ENCODE data around the gene DLG3.

The DLG3 gene

GRCh38 chrX:70446380-70447350 is 2.0 kb downstream of the DLG3 start:
- ChIA-PET CTCF (interaction anchor here (1.2 to 1.4 kb wide), 2 partner anchors 11 to 13 kb away, joined by 3 to 4 read pairs; no protein-coding TSS in a partner anchor), POLR2A (no interaction called here)
- no peak for DNase-seq (ENCODE audit: extremely low spot score)
- TF ChIP-seq CTCF (IDR thresholded peaks at IDR 0.05; ENCODE audit: control extremely low read depth, extremely low read depth, low read depth, missing control alignments): no peak

- no peak for DNase-seq (ENCODE audit: extremely low spot score)
- ChIA-PET CTCF (no interaction called here), POLR2A (no interaction called here)
- TF ChIP-seq CTCF (IDR thresholded peaks at IDR 0.05; ENCODE audit: control extremely low read depth, extremely low read depth, low read depth, missing control alignments): no peak
Measured at GRCh38 chrX:70449457-70449966, 4.9 kb downstream of the DLG3 start.

DNA sequence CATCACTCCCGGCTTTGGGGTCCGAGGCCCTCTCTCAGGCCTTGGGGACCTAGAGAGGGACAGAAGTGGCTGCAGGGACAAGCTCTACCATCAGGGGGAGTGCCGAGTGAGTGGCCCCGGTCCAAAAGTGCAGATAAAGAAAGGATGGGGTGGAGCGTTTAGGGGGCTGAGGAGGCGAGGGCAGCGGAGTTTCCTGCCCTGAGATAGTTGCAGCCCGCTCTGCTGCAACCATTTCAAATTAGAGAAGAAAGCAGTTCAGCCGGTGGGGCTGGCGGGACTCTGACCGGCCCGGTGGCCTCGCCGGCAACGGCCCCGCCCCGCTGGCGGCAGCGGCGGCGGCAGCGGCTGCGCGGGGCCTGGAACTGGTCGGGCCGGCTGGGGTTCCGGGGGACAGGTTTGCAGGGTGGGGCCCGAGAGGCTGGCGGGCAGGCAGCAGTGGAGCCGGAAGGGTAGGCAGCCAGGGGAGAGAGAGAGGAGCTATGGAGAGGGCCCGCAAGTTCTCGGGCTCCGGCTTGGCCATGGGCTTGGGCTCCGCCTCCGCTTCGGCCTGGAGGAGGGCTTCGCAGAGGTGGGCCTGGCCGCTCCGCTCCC is 7.6 kb downstream of the DLG3 start:
- peak; percentile 67 for DNase-seq (ENCODE audit: extremely low spot score)
- TF ChIP-seq CTCF (IDR thresholded peaks at IDR 0.05; ENCODE audit: control extremely low read depth, extremely low read depth, low read depth, missing control alignments): peak; percentile 56
- ChIA-PET CTCF (interaction anchor here (0.8 to 2.9 kb wide), 11 partner anchors 9 to 264 kb away, joined by 3 to 14 read pairs (median 4); no protein-coding TSS in a partner anchor), POLR2A (no interaction called here)

DNA sequence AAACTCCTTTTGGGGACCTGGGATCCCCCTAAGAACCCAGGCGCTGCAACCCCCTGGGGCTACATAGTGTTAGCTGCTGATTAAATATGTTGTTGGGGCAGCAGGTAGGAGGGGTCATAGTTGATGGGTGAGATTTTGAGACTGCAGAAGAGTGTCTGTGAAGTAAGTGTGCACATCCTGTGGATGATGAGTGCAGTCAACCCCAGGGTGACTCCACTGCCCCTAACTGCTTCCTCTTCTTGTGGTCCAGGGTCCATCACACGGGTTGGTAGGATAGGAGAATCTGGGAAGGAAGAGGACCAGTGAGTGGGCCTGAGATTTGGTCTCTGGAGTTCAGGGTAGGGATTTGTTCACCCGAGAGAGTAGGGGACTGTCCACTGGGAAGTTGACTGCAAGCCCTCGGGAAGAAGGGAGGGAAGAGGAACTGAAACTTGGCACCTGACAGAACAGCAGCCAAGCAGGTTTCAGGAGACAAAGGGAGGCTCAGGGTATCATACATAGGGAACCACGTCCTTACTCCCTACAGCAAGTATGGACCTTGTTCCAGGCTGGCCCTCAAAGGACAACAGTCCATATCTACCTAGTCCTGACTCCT is 8.5 kb downstream of the DLG3 start:
- DNase-seq (ENCODE audit: extremely low spot score): no peak
- ChIA-PET CTCF (interaction anchor here (1.0 to 2.9 kb wide), 7 partner anchors 9 to 101 kb away, joined by 3 to 14 read pairs (median 9); partner anchors contain the start of gene DLG3), POLR2A (no interaction called here)
- TF ChIP-seq CTCF (IDR thresholded peaks at IDR 0.05; ENCODE audit: control extremely low read depth, extremely low read depth, low read depth, missing control alignments): no peak

DNA sequence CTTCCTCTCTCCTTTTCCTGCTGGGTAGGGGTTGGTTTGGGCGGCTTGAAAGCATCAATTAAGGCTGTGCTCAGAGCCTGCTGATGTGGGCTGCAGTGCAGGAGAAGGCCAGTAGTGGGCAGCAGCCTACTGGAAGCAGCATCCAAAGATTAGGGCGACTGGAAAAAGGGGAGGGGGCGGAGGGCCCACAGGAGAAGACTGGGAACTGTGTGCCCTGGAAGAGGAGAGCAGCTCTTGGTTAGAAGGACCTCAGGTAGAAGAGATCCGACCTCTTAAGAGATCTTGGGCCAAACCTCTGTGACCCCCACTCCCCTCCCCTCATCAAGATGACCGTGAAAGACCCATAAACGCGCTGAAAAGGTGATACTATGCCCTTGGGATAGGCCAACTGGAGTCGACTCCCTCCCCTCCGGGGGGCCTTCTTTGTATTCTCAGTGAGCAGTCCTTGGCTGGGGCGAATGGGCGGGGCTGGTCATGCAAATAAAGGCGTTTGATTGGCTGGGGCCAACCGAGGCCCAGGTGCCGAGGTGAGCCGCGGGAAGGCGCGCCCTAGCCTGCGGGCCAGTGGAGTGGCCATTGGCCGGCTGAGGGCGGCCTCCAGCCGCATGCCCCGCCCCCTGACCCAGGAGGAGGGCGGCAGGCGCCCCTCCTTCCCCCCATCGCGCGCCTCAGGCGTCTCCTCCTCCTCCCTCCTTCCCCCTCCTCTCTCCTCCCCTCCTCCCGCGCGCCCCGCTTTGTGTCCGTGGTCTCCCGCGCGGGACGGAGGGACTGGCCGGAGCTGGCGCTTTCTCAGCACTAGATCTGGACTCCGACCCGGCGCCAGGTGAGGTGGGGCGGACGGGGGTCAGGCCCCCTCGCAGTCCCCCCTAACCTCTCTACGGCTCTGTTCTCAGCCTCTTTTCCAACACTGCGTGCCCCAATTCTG is 10.1 kb downstream of the DLG3 start:
- peak; percentile 83 for TF ChIP-seq CTCF (IDR thresholded peaks at IDR 0.05; ENCODE audit: control extremely low read depth, extremely low read depth, low read depth, missing control alignments)
- DNase-seq (ENCODE audit: extremely low spot score): peak; percentile 63
- CTCF ChIA-PET: interaction anchor here (0.7 to 2.6 kb wide), 2 partner anchors 10 to 14 kb away, joined by 3 to 9 read pairs; partner anchors contain the start of gene DLG3
- POLR2A ChIA-PET: interaction anchor here (0.5 kb wide), 1 partner anchor 210 kb away, joined by 3 read pairs; no protein-coding TSS in a partner anchor

All from GM10248 (cell line).